ENCODE measurements around the gene HOPX.
A peak's percentile ranks its signal among the peaks of the same experiment; 100 is the strongest.

DNA sequence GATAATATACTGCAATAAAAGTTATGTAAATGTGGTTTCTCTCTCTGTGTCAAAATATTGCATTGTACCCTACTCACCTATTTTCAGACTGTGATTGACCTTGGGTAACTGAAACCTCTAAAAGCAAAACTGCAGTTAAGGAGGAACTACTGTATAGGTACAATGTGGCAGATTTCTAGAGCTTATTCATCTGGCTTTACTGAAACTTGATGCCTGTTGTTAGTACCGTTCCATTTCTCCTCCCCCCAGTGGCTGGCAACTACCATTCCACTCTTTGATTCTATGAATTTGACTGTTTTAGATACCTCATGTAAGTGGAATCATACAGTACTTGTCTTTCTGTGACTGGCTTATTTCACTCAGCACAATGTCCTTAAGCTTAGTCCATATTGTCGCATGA is 61.9 kb downstream of the HOPX start:
- TF ChIP-seq JUND (IDR thresholded peaks at IDR 0.05; ENCODE audit: low read length) (no peak), RAD21 (IDR thresholded peaks at IDR 0.05 in 1 of 2, conservative IDR thresholded peaks at IDR 0.05 in 1 of 2; ENCODE audit: low read depth in 2 of 2, low read length in 2 of 2) (no peak), CTCF (IDR thresholded peaks at IDR 0.05; ENCODE audit: control extremely low read depth in 1 of 3, insufficient read depth in 1 of 3, low read depth in 1 of 3, low read length in 3 of 3) (peak in 1 of 3 experiments; percentile 6; a peak in 1 of 4 replicates), POLR2A (IDR thresholded peaks at IDR 0.05; ENCODE audit: control extremely low read depth in 1 of 2, low read depth in 2 of 2, low read length in 2 of 2) (no peak), POLR2AphosphoS5 (IDR thresholded peaks at IDR 0.05; ENCODE audit: low read depth, low read length) (no peak), EP300 (IDR thresholded peaks at IDR 0.05; ENCODE audit: borderline replicate concordance in 1 of 2, low read depth in 2 of 2, low read length in 2 of 2) (no peak), FOSL1 (IDR thresholded peaks at IDR 0.05; ENCODE audit: insufficient read depth, low read depth, low read length) (no peak), CEBPB (IDR thresholded peaks at IDR 0.05; ENCODE audit: low read depth, low read length) (no peak), TCF12 (IDR thresholded peaks at IDR 0.05; ENCODE audit: low read depth, low read length) (no peak), BRCA1 (IDR thresholded peaks at IDR 0.05; ENCODE audit: low read depth, low read length) (no peak), CBX8 (IDR thresholded peaks at IDR 0.05; ENCODE audit: borderline replicate concordance, low read depth, low read length) (no peak), TAF1 (IDR thresholded peaks at IDR 0.05; ENCODE audit: low read depth, low read length) (no peak), CHD1 (IDR thresholded peaks at IDR 0.05; ENCODE audit: low read depth, low read length) (no peak), CHD2 (IDR thresholded peaks at IDR 0.05; ENCODE audit: low read length) (no peak)

Data from H1 (cell line).